ENCODE data around the gene CPED1.

CPED1 gene

GRCh38 chr7:121082400-121083101 is 94.0 kb downstream of the CPED1 start:
- in situ Hi-C loops (cut with HindIII; ENCODE audit: low sequenced_read_pairs) = no loop called here

GRCh38 chr7:121083138-121083789 is 94.8 kb downstream of the CPED1 start:
- in situ Hi-C loops (cut with HindIII; ENCODE audit: low sequenced_read_pairs) = no loop called here

- in situ Hi-C loops (cut with HindIII; ENCODE audit: low sequenced_read_pairs) = no loop called here
Measured at GRCh38 chr7:121083790-121084251, 95.3 kb downstream of the CPED1 start.

- in situ Hi-C loops (cut with HindIII; ENCODE audit: low sequenced_read_pairs) = no loop called here
Measured at GRCh38 chr7:121084256-121084655, 95.7 kb downstream of the CPED1 start.

- in situ Hi-C loops (cut with HindIII; ENCODE audit: low sequenced_read_pairs) = no loop called here
Measured at GRCh38 chr7:121084748-121085336, 96.3 kb downstream of the CPED1 start.

GRCh38 chr7:121085922-121086321 is 97.4 kb downstream of the CPED1 start:
- in situ Hi-C loops (cut with HindIII; ENCODE audit: low sequenced_read_pairs) = no loop called here

GRCh38 chr7:121088870-121089269 is 100.4 kb downstream of the CPED1 start:
- in situ Hi-C loops (cut with HindIII; ENCODE audit: low sequenced_read_pairs) = no loop called here

GRCh38 chr7:121094829-121095228 is 106.3 kb downstream of the CPED1 start:
- in situ Hi-C loops (cut with HindIII; ENCODE audit: low sequenced_read_pairs) = loop anchor here (10.0 kb wide), 1 partner anchor 390 kb away; no protein-coding TSS in a partner anchor

GRCh38 chr7:121097577-121097976 is 109.1 kb downstream of the CPED1 start:
- in situ Hi-C loops (cut with HindIII; ENCODE audit: low sequenced_read_pairs) = loop anchor here (10.0 kb wide), 1 partner anchor 387 kb away; no protein-coding TSS in a partner anchor

GRCh38 chr7:121099572-121099971 is 111.1 kb downstream of the CPED1 start:
- in situ Hi-C loops (cut with HindIII; ENCODE audit: low sequenced_read_pairs) = loop anchor here (10.0 kb wide), 1 partner anchor 385 kb away; no protein-coding TSS in a partner anchor

GRCh38 chr7:121101083-121101482 is 112.6 kb downstream of the CPED1 start:
- in situ Hi-C loops (cut with HindIII; ENCODE audit: low sequenced_read_pairs) = no loop called here

- in situ Hi-C loops (cut with HindIII; ENCODE audit: low sequenced_read_pairs) = no loop called here
Measured at GRCh38 chr7:121101621-121102020, 113.1 kb downstream of the CPED1 start.

GRCh38 chr7:121102619-121103018 is 114.1 kb downstream of the CPED1 start:
- in situ Hi-C loops (cut with HindIII; ENCODE audit: low sequenced_read_pairs) = no loop called here

- in situ Hi-C loops (cut with HindIII; ENCODE audit: low sequenced_read_pairs) = no loop called here
Measured at GRCh38 chr7:121103086-121103485, 114.6 kb downstream of the CPED1 start.

- in situ Hi-C loops (cut with HindIII; ENCODE audit: low sequenced_read_pairs) = no loop called here
Measured at GRCh38 chr7:121103579-121103978, 115.1 kb downstream of the CPED1 start.

- in situ Hi-C loops (cut with HindIII; ENCODE audit: low sequenced_read_pairs) = no loop called here
Measured at GRCh38 chr7:121105262-121105661, 116.8 kb downstream of the CPED1 start.

GRCh38 chr7:121107923-121108498 is 119.5 kb downstream of the CPED1 start:
- in situ Hi-C loops (cut with HindIII; ENCODE audit: low sequenced_read_pairs) = no loop called here

GRCh38 chr7:121109145-121109544 is 120.6 kb downstream of the CPED1 start:
- in situ Hi-C loops (cut with HindIII; ENCODE audit: low sequenced_read_pairs) = no loop called here

GRCh38 chr7:121113288-121113687 is 124.8 kb downstream of the CPED1 start:
- in situ Hi-C loops (cut with HindIII; ENCODE audit: low sequenced_read_pairs) = no loop called here

- in situ Hi-C loops (cut with HindIII; ENCODE audit: low sequenced_read_pairs) = no loop called here
Measured at GRCh38 chr7:121116396-121116795, 127.9 kb downstream of the CPED1 start.

- in situ Hi-C loops (cut with HindIII; ENCODE audit: low sequenced_read_pairs) = no loop called here
Measured at GRCh38 chr7:121119047-121119446, 130.5 kb downstream of the CPED1 start.
